Glomerular visceral epithelial cell (primary cell): Measurements from ENCODE around the gene MKNK1.
A peak's percentile ranks its signal among the peaks of the same experiment; 100 is the strongest.

Source experiments
- DNase-seq: peaks from one replicate; pipeline ENCODE4 v3.0.0-alpha.2; 2016; ENCODE audit errors: extremely low spot score

Gene MKNK1

DNA sequence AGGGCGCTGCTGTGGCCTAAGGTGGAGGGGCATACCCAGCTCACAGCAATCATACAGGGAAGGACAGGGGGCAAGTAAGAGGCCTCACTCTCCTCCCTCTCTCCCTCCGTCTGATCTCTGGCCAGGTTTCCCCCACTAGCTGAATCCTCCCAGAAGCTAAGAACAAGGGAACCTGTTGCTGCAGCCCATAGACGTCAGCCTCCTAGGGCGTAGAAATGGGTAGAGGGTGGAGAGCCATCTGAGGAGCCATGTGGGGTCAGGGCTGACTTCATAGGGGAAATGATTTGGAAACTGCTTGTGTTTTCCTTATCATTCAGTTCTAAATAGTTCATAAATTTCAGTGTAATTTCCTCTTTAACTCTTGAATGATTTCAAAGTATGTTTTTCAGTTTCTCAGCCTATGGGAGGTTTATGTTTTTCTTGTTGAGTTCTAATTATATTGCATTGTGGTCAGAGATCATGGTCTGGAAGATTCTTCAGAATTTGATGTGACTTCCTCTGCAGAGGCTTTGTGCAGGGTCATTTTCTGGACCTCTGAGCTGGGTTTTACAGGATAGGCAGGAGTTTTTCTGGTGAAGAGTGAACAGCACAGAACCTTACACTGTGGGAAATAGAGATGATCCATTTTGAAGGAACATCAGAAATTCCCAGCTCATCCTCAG, 14.8 kb upstream of the MKNK1 start:
- no peak for DNase-seq

DNA sequence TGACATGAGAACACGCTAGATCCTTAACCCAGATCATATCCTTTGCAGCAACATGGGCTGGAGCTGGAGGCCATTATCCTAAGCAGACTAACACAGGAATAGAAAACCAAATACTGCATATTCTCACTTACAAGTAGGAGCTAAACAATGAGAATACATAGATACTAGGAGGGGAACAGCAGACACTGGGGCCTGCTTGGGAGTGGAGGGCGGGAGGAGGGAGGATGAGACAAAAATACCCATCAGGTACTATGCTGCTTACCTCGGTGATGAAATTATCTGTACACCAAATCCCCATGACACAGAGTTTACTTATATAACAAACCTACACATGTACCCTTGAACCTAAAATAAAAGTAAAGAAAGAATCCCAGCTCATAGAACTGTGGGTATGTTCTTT, 13.8 kb upstream of the MKNK1 start:
- no peak for DNase-seq

DNA sequence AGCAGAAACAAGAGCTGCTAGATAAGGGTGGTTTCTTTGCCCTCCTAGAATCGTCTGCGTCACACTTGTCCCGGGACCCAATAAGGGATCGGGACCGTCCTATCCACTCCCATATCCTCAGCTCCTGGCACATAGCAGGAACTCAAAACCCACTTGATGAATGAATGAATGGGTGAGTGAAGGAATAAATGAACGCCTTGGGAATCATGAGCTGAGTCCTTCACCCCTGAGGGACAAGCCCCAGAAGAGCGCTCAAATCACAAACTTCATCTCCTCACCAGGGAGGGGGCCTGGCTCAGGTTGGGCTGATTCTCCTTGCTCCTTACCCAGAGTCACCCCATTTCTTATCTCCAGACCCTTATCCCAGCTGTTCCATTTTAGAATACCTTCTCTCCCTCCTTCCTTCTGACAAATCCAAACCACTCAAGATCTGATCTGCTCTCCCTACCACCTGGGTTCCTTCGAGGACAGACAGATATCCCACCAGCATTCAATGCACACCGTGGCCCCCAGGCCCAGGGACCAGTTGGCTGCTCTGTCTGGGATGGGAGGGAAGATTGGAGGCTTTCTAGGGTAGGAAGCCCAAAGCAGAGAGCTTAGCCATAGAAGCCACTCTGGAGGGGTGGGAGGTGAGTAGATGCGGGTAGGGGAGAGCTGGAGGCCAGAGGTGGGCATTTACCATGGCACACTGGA, 13.2 kb upstream of the MKNK1 start:
- DNase-seq = no peak

DNA sequence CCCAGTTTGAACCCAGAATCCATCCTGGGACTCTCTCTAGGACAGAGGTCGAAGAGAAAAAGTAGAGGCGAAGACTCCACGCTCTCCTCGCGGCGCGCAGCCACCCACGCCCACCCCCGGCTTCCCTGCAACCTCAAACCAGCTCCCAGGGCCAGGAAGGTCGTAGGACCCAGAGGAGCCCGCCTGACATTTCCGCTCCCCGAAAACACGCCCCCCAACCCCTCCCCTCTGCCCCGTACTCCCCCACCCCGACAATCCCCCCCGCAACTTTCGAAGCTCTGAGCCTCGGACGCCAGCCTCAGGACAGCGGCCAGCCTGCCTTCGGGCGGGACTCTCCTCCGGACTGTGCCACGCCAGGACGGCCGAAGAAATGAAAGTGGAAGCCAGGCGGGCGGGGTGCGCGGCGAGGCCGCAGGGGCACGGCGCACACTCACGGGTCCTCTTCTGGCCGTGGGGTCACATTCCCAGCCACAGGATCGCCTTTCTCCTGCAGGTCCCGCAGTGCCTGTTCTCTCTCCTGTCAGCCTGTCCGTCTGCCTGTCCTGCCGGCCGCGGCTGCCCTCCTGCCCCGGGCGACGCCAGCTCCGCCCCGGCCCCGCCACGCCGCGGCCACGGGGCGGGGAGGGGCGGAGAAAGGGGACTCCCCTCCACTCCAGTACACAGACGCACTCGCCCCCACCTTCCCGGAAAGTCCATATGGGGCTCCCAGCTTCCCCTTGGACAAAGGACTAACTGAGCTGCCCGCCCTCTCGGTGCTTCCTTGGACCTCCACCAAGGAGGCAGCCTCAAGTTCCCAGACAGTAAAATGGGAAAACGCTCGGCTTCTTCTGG, 12.4 kb upstream of the MKNK1 start, which contains the start of gene MOB3C:
Gene MOB3C (minus strand): TSS at position 535 of the 831 bp plus-strand sequence. CDS start 3,490 bp downstream, outside the sequence.
- DNase-seq = peak; percentile 85

DNA sequence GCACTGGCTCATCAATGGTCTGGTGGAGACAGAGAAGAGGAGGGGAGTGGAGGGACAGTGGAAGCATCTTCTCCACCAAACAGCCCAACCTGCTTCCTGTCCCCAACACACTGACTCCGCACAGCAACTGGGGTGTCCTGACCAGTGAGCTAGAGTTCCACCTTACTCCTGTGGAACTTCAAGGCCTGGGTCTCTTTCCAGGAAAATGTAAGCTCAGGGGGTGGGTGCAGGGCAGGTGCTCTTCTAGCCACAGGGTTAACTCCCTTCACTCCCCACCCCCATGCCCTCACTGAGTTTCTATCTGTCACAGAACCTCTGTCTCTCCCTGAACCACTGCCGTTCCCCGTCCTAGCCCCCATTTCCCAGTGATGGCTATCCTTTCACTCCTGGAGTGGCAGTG, 11.7 kb upstream of the MKNK1 start:
- DNase-seq = no peak

DNA sequence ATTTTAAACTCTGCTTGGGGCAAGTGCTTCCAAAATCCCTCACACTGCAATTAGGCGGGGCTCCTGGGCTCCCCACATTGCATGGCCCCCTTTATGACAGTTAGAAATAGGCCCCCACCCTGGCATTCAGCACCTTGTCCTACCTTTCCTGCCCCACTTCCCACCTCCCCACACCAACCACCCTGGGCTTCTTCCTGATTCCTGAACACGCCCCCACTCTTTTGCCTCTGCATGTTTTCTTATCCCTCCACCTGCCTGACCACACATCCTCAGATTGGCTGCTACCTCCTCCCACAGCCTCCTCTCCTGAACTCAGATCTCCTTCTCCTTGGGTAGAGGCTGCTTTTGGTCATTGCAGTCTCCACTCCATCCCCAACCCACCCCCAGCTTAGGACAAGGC, 11.0 kb upstream of the MKNK1 start:
- DNase-seq = no peak

DNA sequence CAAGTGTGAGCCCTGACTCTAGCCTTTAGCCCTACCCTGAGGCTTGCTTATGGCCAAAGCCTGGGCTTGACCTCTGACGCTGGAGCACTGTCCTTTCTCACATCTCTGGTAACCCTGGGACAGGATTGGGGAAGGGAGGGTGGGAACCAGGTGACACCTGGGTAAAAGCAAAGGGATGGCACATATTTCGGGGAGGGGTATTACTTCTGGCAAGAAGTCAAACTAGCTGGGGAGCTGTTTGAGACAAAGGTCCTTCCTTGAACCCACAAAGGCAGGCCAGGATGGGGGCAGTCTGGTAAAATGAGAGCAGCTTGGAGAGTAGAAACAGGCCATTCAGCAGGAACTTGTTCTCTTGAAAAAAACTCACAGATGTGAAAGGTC, 10.5 kb upstream of the MKNK1 start:
- no peak for DNase-seq

DNA sequence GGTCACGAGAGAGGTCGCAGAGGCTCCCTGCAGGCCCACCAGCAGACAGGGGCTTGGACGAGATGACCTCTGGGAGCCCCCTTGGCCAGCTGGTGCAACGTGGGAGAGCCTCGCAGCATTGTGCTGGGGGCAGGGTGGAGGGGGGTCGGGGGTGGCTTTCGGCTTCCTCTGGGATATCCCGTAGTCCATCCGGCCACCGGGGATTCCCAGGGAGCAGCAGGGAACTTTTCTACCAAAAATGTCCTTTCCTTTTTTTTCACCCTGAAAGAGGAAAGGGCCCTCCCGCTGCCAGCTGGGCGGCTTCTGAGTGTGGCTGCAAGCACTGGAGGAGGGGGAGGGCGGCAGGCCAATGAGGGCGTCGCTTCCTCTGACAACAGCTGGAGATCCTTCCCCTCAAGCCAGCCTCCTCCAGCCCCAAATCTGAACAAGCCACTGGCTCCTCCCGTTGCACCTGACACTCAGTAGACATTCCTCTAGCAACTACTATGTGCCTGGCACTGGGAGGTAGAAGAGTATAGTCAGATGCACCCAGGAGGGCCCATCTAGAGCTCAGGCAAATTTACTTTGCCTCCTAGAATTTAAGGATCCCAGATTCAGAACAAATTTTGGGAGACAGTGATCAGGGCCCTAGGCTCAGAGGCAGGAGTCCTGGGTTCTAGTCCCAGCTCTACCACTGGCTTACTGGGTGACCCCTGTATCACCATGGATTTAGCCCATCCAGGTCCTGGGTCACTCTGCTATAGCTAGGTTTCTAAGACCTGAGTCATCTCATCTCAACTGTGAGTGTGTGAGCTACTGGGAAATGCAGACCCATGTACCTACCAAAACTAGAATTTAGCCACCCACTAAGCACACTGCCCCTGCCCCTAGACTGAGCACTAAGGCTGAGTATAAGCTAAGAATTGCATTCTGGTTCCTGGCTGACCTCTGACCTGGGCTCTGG, 9.9 kb upstream of the MKNK1 start:
- DNase-seq = no peak

DNA sequence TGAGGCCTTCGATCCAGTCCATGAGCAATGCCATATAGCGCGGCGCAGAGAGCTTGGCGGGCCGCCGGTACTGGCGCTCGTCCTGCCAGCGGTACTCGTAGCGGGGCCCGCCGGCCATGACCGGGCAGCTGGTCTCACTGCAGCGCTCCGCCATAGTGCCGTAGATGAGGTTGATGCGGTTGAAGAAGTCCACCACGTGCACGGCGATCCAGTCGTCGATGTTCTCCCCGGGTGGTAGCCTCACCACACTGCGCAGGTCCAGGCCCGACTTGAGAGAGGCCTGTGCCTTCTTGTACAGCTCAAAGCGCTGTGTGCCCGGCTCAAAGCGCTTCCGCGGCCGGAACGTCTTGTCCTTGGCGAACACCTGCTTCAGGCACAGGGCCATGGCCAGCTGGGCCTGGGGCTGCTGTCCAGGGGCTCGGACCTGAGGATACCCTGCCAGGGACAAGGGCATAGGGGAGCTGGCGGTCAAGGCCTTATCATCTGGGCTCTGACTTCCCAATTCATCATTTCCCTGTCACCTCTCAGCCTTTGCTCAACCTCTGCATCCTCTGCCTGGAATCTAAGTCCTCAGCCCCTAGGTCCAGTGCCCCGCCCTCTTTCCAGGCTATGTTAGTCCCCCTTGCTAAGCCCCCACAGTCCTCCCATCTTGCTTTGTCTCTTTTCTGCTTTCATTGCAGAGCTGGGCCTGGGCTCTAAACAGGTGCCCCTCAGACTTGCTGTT, 9.0 kb upstream of the MKNK1 start:
- DNase-seq = no peak

DNA sequence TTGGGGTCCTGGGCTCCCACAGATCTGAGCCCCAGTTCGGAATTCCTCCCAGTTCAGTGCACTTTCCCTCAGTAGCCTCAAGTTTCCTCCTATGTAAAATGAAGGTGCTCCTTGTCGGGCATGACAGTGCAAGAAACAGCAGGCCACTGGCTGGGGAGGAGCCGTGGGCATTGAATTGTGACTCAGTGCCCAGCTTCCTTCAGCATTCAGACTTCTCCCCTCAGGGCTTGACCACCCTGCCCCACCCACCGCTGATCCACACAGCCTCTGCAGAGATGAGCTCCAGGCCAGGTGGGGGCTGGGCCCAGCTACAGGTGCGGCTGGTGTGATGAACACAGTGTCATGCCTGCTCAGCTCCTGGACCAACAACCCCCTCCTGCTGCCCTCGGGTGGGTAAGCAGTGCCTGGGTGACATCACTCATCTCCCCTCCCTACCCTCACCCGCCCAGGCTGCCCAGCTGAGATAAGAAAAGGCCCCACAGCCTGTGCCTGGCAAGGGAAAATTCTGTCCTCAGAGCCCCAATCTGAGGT, 7.7 kb upstream of the MKNK1 start:
- peak; percentile 73 for DNase-seq

DNA sequence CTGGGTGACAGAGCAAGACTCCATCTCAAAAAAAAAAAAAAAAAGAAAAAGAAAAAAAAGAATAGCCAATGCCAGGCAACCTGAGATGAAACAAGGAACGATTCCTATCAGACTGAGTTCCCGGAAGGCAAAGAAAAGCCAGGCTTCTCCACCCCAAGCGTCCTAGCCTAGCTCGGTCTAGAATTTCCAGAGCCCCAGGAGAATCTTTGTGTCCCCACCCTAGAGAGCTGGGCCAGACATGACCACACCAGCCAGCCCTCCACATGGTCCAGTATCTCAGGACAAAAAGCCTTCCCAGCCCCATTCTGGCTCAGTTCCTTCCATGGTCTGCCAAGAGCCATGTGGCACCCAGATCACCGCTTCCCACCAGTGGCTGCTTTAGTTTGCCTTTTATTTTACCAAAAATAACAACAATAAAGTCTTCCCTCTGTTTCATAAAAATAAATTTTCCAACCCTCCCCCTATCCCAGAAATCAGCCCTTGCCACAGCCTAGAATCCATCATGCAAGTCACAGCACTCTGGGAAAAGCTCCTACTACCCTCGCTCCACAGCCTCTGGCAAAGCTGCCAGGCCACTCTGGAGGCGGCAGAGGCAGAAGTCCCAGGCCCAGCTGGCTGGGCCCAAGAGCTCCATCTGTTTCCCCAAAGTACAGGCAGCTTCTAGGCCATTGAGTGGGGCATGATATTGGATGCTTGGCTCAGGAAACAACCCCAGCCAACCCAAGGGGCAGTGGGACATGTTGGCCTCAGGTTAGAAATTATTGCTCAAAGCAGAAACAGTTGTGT, 3.5 kb upstream of the MKNK1 start:
- DNase-seq = no peak

DNA sequence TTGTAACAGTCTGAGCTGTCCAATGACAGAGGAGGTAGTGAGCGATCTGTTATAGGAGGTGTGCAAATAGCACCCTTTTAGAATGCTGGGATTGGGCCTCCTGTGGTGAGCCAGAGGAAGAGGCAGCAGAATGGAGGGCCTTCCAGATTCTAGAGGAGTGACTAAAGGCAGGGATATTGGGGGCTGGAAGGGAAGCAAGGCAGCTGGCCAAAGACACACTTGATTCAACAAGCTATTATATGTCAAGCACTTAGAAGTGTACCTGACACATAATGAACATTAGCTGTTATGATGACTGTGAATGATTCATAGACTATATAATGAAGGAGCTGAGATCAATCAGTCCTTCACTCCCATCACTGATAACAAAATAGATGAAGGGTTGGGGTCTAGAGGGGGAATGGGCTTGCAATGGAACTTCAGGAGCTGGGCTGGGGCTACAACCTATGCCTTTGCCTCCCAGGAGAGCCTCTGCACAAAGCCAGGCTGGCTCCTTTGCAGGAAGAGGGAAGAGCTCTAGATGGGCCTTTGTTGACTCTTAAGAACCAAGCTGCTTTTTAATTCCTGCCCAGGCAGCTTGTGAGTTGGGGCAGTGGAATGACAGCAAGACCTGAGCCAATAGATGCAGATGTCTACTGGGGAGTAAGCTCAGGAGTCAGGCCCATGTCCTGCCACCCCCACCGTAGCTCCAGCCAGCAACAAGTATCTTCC, 2.3 kb upstream of the MKNK1 start:
- DNase-seq = no peak

DNA sequence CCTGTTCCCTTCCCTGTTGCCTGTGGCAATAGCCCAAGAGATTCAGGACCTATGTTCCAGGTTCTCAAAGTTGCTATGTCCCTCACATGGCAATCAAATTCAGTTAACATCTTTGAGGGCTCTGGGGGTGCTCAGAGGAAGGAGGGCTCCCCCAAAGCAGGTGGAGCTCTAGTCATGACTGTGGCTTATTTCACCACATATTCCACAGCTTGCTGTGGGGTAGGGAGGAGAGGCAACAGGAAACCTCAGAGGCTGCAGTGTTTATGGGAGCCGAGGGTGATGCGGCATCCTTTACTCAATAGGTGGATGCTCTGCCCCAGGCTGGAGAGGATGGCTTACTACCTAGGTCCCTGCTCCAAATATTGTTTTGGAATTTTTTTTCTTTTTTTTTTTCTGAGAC, 1.2 kb upstream of the MKNK1 start:
- DNase-seq = no peak

DNA sequence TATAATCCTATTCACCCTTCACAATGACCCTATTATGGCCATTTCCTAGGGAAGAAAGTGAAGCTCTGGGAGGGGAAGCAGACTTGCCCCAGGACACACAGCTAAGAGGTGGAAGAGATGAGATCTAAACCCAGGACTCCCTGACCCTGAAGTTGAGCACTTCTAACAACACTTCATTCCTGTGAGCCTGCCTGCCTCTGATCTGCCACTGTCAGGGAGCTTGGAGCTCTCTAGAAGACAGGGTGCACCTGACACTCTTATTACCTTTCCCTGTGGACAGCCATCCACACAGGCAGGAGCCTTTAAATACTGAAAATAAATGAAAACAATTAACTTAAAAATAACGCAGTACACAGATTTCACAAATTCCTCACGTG, 599 bp downstream of the MKNK1 start:
- no peak for DNase-seq

DNA sequence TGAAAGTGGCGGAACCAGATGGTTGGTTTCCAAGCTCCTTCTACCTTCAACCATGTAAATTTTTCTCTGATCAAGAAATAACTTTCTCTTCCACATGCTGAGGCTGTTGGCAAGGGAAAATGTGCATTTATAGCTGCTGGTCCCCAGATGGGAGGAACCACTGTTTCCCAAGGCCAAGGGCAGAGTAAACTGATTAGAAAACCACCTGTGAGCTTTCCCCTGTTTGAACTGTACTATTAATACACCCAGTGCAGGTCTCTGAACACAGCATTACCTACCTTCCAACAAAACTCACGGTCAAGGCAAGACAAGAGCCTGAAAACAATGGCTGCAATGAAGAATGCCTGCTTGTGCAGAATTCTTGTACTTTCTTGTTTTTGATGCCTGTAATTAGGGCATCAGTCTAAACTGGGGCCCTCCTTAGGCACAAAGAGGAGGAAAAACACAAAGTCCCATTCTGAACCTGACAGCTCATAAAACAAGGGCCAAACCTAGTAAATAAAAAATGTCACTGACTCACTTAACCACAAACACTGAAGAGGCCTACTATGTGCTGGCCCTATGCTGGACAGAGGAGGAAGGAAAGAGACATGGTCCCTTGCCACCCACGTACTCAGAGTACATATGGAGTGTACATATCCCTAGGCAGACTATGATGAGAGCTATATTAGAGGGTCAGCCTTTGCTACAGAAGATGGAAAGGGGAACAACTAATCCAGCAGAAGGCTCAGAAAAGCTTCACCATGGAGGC, 2.6 kb downstream of the MKNK1 start:
- DNase-seq = no peak

DNA sequence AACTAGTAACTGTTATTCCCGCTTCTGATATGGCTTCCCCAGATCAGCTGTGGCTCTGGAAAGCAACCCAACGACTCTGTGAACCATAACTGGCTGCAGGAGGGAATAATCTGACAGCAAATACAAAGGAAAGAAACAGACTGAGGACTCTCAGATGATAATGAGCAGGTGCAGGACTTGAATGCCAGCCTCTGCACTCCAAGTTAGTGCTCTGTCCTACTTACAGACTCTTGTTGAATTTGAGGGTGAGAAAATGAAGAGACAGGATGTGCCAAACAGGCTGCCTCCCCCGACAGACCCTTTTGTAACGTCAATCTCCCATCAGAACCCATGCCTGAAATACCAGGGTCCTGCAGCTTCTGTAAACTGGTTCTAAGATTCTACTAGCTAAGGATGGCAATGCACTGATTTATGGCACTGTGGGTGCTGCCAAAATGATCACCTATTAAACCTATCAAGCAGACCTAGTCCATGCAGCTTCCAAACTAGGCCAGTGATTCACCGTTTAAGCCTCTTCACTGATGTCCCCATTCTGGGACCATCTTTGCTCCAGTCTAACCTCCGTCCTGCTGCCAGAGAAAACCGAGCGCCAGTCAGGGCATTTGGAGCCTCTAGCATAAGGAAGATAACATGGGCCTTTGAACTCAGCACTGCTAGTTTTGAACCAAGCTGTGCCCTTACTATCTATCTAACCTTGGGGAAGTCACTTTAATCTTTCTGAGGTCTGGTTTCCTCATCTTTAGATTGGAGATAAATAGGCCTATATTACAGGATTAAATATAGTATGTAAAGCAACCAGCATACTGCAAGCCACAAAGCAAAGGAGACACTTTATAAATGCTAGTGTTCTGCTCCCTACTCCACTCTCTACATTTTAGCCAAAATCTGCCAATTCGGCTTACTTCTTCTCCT, 4.8 kb downstream of the MKNK1 start:
- DNase-seq = no peak

DNA sequence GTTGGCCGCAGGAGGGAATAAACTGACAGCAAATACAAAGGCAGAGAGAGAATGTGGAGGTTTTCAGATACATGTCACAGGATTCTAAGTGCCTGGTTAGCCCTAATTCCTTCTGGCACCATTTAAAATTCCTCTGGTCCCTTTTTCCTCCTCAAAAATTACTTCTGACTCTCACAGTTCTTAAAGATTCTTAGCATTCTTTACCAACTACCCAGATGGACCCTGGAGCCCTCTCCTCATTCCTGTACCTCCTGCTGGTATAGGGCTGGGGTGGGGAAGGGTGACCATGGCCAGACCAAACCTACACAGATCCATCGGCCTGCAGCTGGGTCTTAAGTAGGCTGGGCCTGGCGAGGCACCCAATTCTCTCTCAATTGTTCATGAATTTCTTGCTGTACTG, 7.2 kb downstream of the MKNK1 start:
- DNase-seq = no peak

DNA sequence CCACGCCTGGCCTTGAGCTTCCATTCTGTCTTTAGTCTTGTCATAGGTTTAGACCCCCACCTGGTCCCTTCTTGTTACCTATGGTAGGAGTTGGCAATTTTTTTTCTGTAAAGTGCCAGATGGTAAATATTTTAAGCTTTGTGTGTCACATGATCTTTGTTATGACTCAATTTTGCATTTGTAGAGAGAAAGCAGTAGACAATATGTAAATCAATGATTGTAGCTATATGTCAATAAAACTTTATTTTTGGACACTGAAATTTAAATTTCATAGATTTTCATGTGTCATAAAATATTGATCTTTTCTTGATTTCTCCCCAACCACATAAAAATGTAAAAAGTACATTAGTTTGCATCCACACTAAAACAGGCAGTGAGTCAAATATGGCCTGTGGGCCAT, 8.0 kb downstream of the MKNK1 start:
- DNase-seq = no peak
